ENCODE results near the gene PRKAG2. TPM values are rescaled to one million over a fixed set of nuclear protein-coding genes. Genes with fewer than 3 reads are reported as not detected.
"Not testable (repeated sequence)": the region's sequence is repeated elsewhere in the genome, so short reads cannot be mapped to it uniquely, and the experiment has no call there.

The PRKAG2 gene
- total RNA-seq, 1 donor from 2014 or later = 35.4 TPM

DNA sequence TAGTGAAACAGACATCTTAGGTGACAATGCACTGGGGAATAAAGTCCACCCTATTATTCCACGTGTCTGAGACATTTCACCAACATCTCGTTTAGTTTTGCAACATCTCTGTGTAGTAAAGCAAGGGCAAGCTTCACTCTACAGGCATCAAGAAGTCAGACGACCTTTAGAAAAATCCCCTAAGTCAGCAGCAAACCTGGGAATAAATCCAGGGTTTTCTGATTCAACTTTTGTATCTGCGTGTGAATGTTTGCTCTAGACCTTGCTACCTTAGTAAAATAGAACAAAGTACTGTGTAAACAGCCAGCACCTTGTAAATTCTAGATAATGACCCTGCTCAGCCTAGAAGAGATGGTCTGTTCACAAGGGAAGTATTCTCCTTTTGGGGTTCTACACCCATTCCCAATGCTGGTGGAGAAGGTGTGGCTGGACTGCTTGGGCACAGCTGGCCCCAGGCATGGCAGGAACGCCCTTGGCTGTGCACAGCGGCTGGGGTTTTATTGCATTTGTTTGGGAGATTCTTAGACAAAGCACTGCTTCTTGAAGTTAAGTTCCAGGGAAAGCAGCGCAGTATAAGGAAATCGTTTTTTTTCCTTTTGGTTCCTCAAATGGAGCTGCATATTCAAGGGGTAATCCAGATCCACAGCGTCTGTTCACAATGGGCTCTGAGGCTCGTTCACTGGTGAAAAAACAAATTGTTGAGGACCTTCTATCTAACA lies 41.0 kb upstream of the PRKAG2 start:
- DNase-seq (no peak), ATAC-seq (peak; percentile 65 to 79)
- Histone ChIP-seq H3K4me1 (peaks cover 17% of the 10 kb centered on the region), H3K4me3 (no peak overlapping the region), H3K27ac (peak overlapping the region; percentile 20), H3K27me3 (ENCODE audit: low read depth) (no peaks in the 10 kb centered on the region), H3K36me3 (no peaks in the 10 kb centered on the region), H3K9me3 (no peaks in the 10 kb centered on the region)
- no peak for TF ChIP-seq CTCF (IDR thresholded peaks at IDR 0.05)
- intact Hi-C loops (cut with DNase I) = no loop called here

DNA sequence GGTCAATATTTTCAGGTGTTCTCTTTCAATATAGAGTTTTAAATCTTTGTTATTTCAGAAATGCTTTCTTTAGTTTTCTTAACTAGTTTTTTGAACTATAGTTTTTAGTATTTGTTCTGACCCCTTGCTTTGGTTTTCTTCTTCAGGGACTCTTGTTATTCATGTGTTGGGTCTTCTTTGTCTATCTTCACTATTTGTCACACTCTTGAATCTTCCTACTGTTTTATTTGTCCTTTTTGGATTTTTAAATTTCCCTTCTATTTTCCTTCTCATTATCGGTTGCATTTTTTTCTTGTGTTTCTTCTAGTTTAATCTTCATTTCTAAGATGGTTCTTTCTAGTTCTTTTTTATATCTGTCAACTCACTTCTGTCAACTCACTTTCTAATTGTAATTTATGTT lies 37.1 kb upstream of the PRKAG2 start:
- ATAC-seq (no peak), DNase-seq (no peak)
- TF ChIP-seq CTCF (IDR thresholded peaks at IDR 0.05) = no peak
- H3K27me3 ChIP-seq (ENCODE audit: low read depth) = peaks cover 8% of the 10 kb centered on the region
- intact Hi-C loops (cut with DNase I) = no loop called here
- H3K4me1 ChIP-seq = peaks cover 17% of the 10 kb centered on the region
- no peaks in the 10 kb centered on the region for H3K9me3 ChIP-seq
- no peaks in the 10 kb centered on the region for H3K36me3 ChIP-seq
- H3K27ac ChIP-seq = no peak overlapping the region
- no peak overlapping the region for H3K4me3 ChIP-seq

DNA sequence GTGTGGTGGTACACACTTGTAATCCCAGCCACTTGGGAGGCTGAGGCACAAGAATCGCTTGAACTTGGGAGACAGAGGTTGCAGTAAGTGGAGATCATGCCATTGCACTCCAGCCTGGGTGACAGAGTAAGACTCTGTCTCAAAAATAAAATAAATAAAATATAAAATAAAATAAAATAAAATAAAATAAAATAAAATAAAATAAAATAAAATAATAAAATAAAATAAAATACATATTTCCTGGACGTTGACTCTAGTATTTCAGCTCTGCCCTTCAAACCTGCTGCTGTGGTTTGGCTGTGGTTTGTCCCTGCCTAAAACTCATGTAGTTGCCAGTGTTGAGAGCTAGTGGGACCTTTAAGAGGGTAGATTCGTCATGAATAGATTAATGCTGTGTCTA lies 33.7 kb upstream of the PRKAG2 start:
- H3K27ac ChIP-seq; DNase-seq; intact Hi-C loops (cut with DNase I); H3K27me3 ChIP-seq (ENCODE audit: low read depth); H3K4me1 ChIP-seq; H3K4me3 ChIP-seq; H3K36me3 ChIP-seq; ATAC-seq; H3K9me3 ChIP-seq: not testable (repeated sequence)

DNA sequence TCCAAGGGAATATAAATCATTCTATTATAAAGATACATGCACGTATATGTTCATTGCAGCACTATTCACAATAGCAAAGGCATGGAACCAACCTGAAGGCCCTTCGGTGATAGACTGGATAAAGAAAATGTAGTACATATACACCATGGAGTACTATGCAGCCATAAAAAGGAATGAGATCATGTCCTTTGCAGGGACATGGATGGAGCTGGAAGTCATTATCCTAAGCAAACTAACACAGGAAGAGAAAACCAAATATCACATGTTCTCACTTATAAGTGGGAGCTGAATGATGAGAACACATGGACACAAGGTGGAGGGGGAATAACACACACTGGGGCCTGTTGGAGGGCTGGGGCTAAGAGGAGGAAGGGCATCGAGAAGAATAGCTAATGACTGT lies 30.2 kb upstream of the PRKAG2 start:
- ATAC-seq; H3K27ac ChIP-seq; H3K27me3 ChIP-seq (ENCODE audit: low read depth); H3K4me1 ChIP-seq; H3K36me3 ChIP-seq; intact Hi-C loops (cut with DNase I); H3K9me3 ChIP-seq; H3K4me3 ChIP-seq; DNase-seq: not testable (repeated sequence)

DNA sequence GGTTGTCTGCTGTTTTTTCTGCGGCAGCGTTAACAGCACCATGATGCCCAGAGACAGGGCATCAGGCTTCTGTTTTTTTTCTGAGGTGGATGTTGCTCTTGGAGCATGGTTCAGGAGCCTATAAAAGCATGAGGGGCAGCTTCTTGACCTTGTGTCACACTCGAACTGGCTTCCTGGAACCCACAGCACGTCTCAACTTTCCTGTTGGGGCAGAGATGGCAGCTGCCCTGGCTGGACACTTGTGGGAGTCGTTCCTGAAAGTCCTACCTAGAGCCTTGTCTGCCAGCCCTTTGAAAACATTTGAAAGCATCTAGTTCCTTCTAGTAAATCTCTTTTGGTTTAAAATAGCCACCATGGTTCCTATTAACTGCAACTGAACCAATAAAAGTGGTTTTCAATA lies 28.9 kb upstream of the PRKAG2 start:
- H3K9me3 ChIP-seq = no peaks in the 10 kb centered on the region
- ATAC-seq (no peak), DNase-seq (no peak)
- intact Hi-C loops (cut with DNase I) = no loop called here
- H3K4me3 ChIP-seq = no peak overlapping the region
- no peaks in the 10 kb centered on the region for H3K4me1 ChIP-seq
- no peak for TF ChIP-seq CTCF (IDR thresholded peaks at IDR 0.05)
- no peak overlapping the region for H3K27ac ChIP-seq
- peaks cover 8% of the 10 kb centered on the region for H3K27me3 ChIP-seq (ENCODE audit: low read depth)
- no peaks in the 10 kb centered on the region for H3K36me3 ChIP-seq

DNA sequence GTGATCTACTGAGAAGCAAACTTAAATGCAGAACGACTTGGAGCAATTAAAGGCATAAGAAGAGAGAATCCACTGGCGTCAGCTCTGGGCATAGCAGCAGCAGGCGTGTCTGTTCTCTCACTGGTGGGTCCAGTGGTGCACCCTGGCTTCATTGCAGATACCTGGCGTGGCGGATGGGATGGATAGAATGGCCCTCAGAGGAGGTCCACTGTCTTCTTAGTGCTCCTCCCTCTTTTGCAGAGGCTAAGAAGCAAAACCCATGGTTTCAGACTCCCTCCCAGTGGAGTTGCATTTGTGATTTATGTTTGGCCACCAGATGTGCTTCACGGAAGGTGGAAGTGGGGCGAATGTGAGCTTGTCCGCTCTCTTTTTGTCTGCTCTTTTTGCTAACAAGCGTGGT lies 28.4 kb upstream of the PRKAG2 start:
- H3K4me1 ChIP-seq = no peaks in the 10 kb centered on the region
- no peak overlapping the region for H3K27ac ChIP-seq
- ATAC-seq (no peak), DNase-seq (no peak)
- peaks cover 8% of the 10 kb centered on the region for H3K27me3 ChIP-seq (ENCODE audit: low read depth)
- intact Hi-C loops (cut with DNase I) = no loop called here
- H3K36me3 ChIP-seq = no peaks in the 10 kb centered on the region
- H3K4me3 ChIP-seq = no peak overlapping the region
- TF ChIP-seq CTCF (IDR thresholded peaks at IDR 0.05) = no peak
- no peaks in the 10 kb centered on the region for H3K9me3 ChIP-seq

All from lower lobe of right lung (tissue), 2 donors.